Keratinocyte (primary cell): ENCODE measurements around the gene UCK2. TPM values are rescaled to one million over a fixed set of nuclear protein-coding genes. Genes with fewer than 3 reads are reported as not detected.

Source experiments
- DNase-seq: peaks from one replicate; pipeline ENCODE4 v3.0.0-alpha.2; 2011; ENCODE audit warnings: low read depth, missing footprints, low spot score
- FAIRE-seq: peaks from 2 replicates; lab custom pipeline; 2011; peaks lifted over from hg19 to GRCh38; lab: Jason Lieb, UNC
- H2AFZ ChIP-seq: 2 replicates; pipeline ENCODE4 v1.6.0; 2012; ENCODE audit warnings: low read length, control low read depth, inconsistent platforms; ENCODE audit not compliant: control insufficient read depth
- H3K27ac ChIP-seq: 2 replicates; pipeline ENCODE4 v1.5.1; 2011; ENCODE audit warnings: low read length; ENCODE audit not compliant: control insufficient read depth, insufficient read depth
- H3K27me3 ChIP-seq: 3 replicates; pipeline ENCODE4 v1.6.0; 2011; ENCODE audit warnings: low read length; ENCODE audit not compliant: control insufficient read depth, insufficient read depth; ENCODE audit errors: extremely low read depth
- H3K36me3 ChIP-seq, 2 experiments: 2 replicates in 1 of 2; 3 replicates in 1 of 2; pipeline ENCODE4 v1.5.1; 2011; ENCODE audit warnings: low read length in 2 of 2, mild to moderate bottlenecking in 1 of 2; ENCODE audit not compliant: control insufficient read depth in 2 of 2, insufficient read depth in 2 of 2; ENCODE audit errors: extremely low read depth in 1 of 2
- H3K4me1 ChIP-seq: 3 replicates; pipeline ENCODE4 v1.5.1; 2011; ENCODE audit warnings: low read length; ENCODE audit not compliant: control insufficient read depth, insufficient read depth; ENCODE audit errors: extremely low read depth
- H3K4me2 ChIP-seq: 3 replicates; pipeline ENCODE4 v1.6.0; 2011; ENCODE audit warnings: low read depth, low read length; ENCODE audit not compliant: control insufficient read depth, insufficient read depth; ENCODE audit errors: extremely low read depth
- H3K4me3 ChIP-seq, 3 experiments: fragments of 200-600 bp in 1 of 3; sonication (generic) in 1 of 3; 2 replicates in 2 of 3; 3 replicates in 1 of 3; pipeline ENCODE4 v1.5.1; 2011 to 2016; ENCODE audit warnings: low read length in 3 of 3, mild to moderate bottlenecking in 3 of 3, control low read depth in 2 of 3, inconsistent platforms in 1 of 3, low read depth in 1 of 3, mixed read lengths in 1 of 3, mixed run types in 1 of 3, moderate library complexity in 1 of 3; ENCODE audit not compliant: control insufficient read depth in 2 of 3, insufficient read depth in 2 of 3; ENCODE audit errors: extremely low read depth in 1 of 3
- H3K79me2 ChIP-seq: 2 replicates; pipeline ENCODE4 v1.6.0; 2012; ENCODE audit warnings: low read length; ENCODE audit not compliant: control insufficient read depth, insufficient read depth
- H3K9ac ChIP-seq: 3 replicates; pipeline ENCODE4 v1.6.0; 2011; ENCODE audit warnings: low read length; ENCODE audit not compliant: control insufficient read depth, insufficient read depth; ENCODE audit errors: extremely low read depth
- H3K9me1 ChIP-seq: 3 replicates; pipeline ENCODE4 v1.6.0; 2011; ENCODE audit warnings: low read length; ENCODE audit not compliant: control insufficient read depth, insufficient read depth; ENCODE audit errors: extremely low read depth
- H3K9me3 ChIP-seq: 2 replicates; pipeline ENCODE4 v1.5.1; 2012; ENCODE audit warnings: low read depth, low read length; ENCODE audit not compliant: control insufficient read depth
- H4K20me1 ChIP-seq: 3 replicates; pipeline ENCODE4 v1.6.0; 2011; ENCODE audit warnings: low read length; ENCODE audit not compliant: control insufficient read depth, insufficient read depth; ENCODE audit errors: extremely low read depth
- EZH2 ChIP-seq: IDR thresholded peaks from one replicate; pipeline ENCODE4 v1.6.1; 2012; ENCODE audit warnings: inconsistent platforms, mild to moderate bottlenecking, low read length, moderate library complexity
- dilution Hi-C: fragments of 300-500 bp; cut with MboI; formaldehyde crosslinking; loops from one replicate; pipeline ENCODE4 v1.7.0; 2020; ENCODE audit warnings: low sequenced_read_pairs; ENCODE audit not compliant: extremely low pct_ligation_motif_present
- polyA plus RNA-seq, 5 experiments: library from polyadenylated mRNA; depleted of rRNA in 3 of 5; stranded (reverse) in 3 of 5; stranded (forward) in 1 of 5; unstranded in 1 of 5; fragments of >200 nt; gene quantifications; 1 replicate in 1 of 5; 2 replicates in 3 of 5; 3 replicates in 1 of 5; pipeline versions ENCODE4 v1.2.1 to v1.2.3, GENCODE V29; 2011 to 2012; ENCODE audit warnings: missing spikeins in 2 of 5, low read depth in 1 of 5, low replicate concordance in 1 of 5
- TF ChIP-seq, protein P1 (sequence below), 3 experiments: IDR thresholded peaks in 1 of 3; conservative IDR thresholded peaks in 1 of 3; optimal IDR thresholded peaks in 1 of 3; 2 replicates in 2 of 3; 3 replicates in 1 of 3; pipeline versions ENCODE3 to v1.5.1; 2011; ENCODE audit warnings: low read length in 3 of 3, mild to moderate bottlenecking in 3 of 3, moderate library complexity in 2 of 3, control low read depth in 1 of 3, inconsistent platforms in 1 of 3; ENCODE audit not compliant: insufficient read depth in 2 of 3; ENCODE audit errors: extremely low read depth in 1 of 3

UCK2 gene
- polyA plus RNA-seq, 1 donor (not counting 4 experiments of a cell fraction or from before 2014, with no cell fraction given): 71.9 TPM

DNA sequence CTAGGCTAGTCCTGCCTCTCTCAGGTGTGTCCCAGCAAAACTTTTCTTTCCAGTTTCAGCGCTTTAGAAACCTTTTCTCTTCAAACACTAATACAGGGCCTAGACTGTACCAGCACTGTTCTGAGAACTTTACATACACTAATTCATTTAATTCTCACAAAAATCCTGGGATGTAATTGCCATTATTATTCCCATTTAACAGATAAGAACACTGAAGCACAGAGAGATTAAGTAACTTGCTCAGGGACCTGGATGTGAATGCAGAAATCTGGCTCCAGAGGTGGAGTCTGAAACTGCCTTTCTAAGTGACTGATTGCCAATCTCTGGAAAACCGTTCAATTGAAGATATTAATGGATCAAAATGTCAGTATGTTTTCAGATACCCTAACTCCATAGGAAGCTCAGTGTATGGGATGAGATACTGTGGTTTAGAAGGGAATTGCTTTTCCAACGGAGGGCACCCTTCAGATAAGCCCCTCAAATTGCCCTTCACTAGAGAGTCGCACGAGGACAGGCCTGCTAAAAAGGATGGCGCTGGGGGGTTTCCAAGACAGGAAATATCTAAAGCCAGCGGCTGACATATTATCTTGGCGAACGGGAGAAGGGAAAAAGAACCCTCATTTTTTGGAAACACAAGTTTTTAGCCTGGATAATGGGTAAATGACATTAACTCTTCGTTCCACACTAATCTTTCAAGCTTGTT lies 698 bp upstream of the UCK2 start:
- FAIRE-seq: no peak
- Histone ChIP-seq H3K9me3 (no peaks in the 10 kb centered on the region), H3K27ac (no peak overlapping the region), H2AFZ (peak overlapping the region; percentile 70), H3K27me3 (no peaks in the 10 kb centered on the region), H3K79me2 (peaks cover 37% of the 10 kb centered on the region), H3K4me2 (peak overlapping the region; percentile 70), H4K20me1 (no peaks in the 10 kb centered on the region), H3K4me3 (peak overlapping the region in 2 of 3 experiments; percentile 17 to 96), H3K9ac (peak overlapping the region; percentile 12), H3K9me1 (no peaks in the 10 kb centered on the region), H3K36me3 (peaks cover 0 to 1% of the 10 kb centered on the region in 2 experiments), H3K4me1 (peaks cover 8% of the 10 kb centered on the region)
- dilution Hi-C loops: no loop called here
- TF ChIP-seq, protein P1, sequence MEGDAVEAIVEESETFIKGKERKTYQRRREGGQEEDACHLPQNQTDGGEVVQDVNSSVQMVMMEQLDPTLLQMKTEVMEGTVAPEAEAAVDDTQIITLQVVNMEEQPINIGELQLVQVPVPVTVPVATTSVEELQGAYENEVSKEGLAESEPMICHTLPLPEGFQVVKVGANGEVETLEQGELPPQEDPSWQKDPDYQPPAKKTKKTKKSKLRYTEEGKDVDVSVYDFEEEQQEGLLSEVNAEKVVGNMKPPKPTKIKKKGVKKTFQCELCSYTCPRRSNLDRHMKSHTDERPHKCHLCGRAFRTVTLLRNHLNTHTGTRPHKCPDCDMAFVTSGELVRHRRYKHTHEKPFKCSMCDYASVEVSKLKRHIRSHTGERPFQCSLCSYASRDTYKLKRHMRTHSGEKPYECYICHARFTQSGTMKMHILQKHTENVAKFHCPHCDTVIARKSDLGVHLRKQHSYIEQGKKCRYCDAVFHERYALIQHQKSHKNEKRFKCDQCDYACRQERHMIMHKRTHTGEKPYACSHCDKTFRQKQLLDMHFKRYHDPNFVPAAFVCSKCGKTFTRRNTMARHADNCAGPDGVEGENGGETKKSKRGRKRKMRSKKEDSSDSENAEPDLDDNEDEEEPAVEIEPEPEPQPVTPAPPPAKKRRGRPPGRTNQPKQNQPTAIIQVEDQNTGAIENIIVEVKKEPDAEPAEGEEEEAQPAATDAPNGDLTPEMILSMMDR (optimal IDR thresholded peaks at IDR 0.05 in 1 of 3, IDR thresholded peaks at IDR 0.05 in 1 of 3, conservative IDR thresholded peaks at IDR 0.05 in 1 of 3; ENCODE audit: extremely low read depth in 1 of 3, insufficient read depth in 2 of 3, low read length in 3 of 3): no peak
- no peak for TF ChIP-seq EZH2
- no peak for DNase-seq

DNA sequence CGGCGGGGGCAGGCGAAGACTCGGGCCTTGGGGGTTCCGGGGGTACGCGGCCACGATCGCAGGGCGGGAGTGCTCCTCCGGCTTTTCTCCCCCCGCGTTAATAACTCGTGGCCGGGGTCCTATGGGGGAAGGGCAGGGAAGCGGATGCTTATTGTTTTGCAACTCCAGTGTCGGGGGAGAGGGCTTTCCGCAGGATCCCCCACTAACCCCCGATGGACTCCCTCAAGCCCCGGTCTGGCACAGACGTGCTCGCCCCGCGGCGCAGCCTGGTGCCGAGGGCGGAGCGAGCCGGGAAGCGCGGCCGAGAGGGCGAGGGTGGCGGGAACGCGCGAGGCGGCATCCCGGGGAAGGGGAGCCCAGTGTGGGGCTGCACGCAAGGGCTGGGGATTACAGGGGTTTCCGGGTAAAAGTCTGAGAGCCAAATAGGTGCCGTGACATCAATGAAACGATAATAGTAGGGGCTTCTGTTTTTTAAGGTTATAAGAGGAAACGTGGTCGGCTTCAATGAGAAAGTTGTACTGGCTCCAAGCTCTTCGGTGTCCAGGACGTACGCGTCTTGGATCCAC lies 772 bp downstream of the UCK2 start:
- dilution Hi-C loops: no loop called here

More for the DNA sequence above, 772 bp downstream of the UCK2 start:
- peaks cover 1 to 3% of the 10 kb centered on the region in 2 experiments for H3K36me3 ChIP-seq
- peak overlapping the region; percentile 66 for H2AFZ ChIP-seq
- peak overlapping the region; percentile 93 for H3K9ac ChIP-seq
- peak overlapping the region; percentile 81 to 96 (median 95) for H3K4me3 ChIP-seq
- peak overlapping the region; percentile 99 for H3K4me2 ChIP-seq
- peaks cover 8% of the 10 kb centered on the region for H3K4me1 ChIP-seq
- no peaks in the 10 kb centered on the region for H3K27me3 ChIP-seq
- H3K9me1 ChIP-seq: no peaks in the 10 kb centered on the region
- no peak for DNase-seq
- H3K27ac ChIP-seq: peak overlapping the region; percentile 95
- peaks cover 4% of the 10 kb centered on the region for H4K20me1 ChIP-seq
- TF ChIP-seq EZH2: no peak
- TF ChIP-seq, protein P1 (optimal IDR thresholded peaks at IDR 0.05 in 1 of 3, IDR thresholded peaks at IDR 0.05 in 1 of 3, conservative IDR thresholded peaks at IDR 0.05 in 1 of 3; ENCODE audit: extremely low read depth in 1 of 3, insufficient read depth in 2 of 3, low read length in 3 of 3): no peak
- H3K9me3 ChIP-seq: no peaks in the 10 kb centered on the region
- FAIRE-seq: no peak
- peaks cover 52% of the 10 kb centered on the region for H3K79me2 ChIP-seq
